Measurements from ENCODE around the gene GSTM5.
"Not testable (repeated sequence)": the region's sequence is repeated elsewhere in the genome, so short reads cannot be mapped to it uniquely, and the experiment has no call there.

Gene GSTM5

DNA sequence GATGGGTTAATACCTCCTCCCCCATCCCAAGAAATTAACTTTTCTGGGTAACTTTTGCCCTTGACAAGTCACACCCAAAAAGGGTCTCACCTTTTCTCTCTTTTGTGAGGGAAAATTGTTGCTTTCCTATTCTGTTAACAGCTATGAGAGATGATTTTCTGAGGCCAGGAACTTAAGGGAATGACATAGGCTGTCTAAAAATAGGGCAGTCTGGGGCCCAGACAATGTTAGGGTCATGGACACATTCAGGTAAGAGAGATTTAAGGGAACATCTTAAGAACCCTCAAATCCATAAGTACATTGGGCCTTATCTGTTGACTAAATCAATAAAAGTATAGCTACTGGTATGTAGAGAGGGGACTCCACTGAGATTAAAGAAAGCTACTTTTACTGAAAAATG lies 37.2 kb downstream of the GSTM5 start:
- Histone ChIP-seq H3K4me3 (no peak overlapping the region), H3K9me3 (no peaks in the 10 kb centered on the region), H3K27me3 (peaks cover 0 to 2% of the 10 kb centered on the region in 2 donors), H3K4me1 (no peaks in the 10 kb centered on the region), H3K36me3 (no peaks in the 10 kb centered on the region), H3K27ac (no peak overlapping the region)
- TF ChIP-seq, protein P1, sequence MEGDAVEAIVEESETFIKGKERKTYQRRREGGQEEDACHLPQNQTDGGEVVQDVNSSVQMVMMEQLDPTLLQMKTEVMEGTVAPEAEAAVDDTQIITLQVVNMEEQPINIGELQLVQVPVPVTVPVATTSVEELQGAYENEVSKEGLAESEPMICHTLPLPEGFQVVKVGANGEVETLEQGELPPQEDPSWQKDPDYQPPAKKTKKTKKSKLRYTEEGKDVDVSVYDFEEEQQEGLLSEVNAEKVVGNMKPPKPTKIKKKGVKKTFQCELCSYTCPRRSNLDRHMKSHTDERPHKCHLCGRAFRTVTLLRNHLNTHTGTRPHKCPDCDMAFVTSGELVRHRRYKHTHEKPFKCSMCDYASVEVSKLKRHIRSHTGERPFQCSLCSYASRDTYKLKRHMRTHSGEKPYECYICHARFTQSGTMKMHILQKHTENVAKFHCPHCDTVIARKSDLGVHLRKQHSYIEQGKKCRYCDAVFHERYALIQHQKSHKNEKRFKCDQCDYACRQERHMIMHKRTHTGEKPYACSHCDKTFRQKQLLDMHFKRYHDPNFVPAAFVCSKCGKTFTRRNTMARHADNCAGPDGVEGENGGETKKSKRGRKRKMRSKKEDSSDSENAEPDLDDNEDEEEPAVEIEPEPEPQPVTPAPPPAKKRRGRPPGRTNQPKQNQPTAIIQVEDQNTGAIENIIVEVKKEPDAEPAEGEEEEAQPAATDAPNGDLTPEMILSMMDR (IDR thresholded peaks at IDR 0.05): no peak
- no peak for DNase-seq
- intact Hi-C loops (cut with DNase I; ENCODE audit: low total_unique reads): no loop called here

DNA sequence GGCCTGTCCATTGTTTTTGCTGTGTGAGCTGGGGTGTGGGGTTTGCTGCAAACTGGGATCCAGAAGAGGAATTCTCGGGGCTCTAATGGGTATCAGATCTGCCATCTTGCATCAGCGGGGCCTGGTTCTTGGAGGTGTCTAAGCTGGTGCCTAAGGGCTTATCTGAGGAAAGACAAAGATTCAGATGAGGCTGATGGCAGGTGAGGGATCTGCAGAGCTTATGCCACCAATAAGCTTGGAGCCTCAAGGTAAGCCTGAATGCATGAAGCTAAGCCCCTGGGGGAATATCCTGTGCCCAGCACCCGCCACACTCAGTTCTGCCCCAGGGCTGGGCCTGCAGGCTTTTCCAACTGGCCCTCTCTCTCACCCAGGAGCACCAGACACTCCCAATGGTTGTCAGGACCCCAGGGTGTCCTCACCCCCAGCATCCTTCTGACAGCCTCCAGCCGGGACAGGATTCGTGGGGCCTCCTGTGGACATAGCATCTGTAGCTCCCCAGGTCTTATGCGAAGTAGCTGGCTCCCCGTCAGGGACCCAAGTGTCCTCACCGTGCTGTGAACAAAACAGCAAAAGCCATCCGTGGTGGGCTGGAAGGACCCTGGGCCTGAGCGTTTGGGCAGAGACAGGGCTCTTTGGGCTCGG lies 38.3 kb downstream of the GSTM5 start:
- Histone ChIP-seq H3K27ac (no peak overlapping the region), H3K36me3 (no peaks in the 10 kb centered on the region), H3K4me3 (no peak overlapping the region), H3K9me3 (no peaks in the 10 kb centered on the region), H3K4me1 (no peaks in the 10 kb centered on the region), H3K27me3 (peaks cover 0 to 2% of the 10 kb centered on the region in 2 donors)
- intact Hi-C loops (cut with DNase I; ENCODE audit: low total_unique reads): no loop called here
- TF ChIP-seq, protein P1 (IDR thresholded peaks at IDR 0.05): no peak
- no peak for DNase-seq

DNA sequence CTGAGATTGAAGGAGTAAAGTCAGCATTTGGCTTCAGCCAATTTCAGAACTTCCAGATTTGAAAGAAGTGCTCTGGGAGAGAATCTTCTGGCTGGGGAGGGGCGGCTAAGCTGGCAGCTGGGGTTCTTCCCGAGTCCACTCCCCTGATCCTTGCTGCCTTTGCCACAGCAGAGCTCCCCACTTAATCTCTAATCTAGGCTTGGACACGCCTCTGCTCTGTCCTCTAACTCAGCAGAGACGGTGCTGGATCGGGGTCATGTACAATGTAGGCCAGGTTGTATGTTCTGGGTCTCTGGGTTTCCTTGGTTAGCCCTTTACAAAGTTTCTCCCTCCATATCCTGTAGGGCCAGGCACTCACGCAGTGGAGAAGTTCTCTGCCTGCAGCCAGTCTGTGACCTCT lies 38.9 kb downstream of the GSTM5 start:
- Histone ChIP-seq H3K4me1 (no peaks in the 10 kb centered on the region), H3K27ac (no peak overlapping the region), H3K9me3 (no peaks in the 10 kb centered on the region), H3K27me3 (peaks cover 0 to 2% of the 10 kb centered on the region in 2 donors), H3K4me3 (no peak overlapping the region), H3K36me3 (no peaks in the 10 kb centered on the region)
- TF ChIP-seq, protein P1 (IDR thresholded peaks at IDR 0.05): no peak
- intact Hi-C loops (cut with DNase I; ENCODE audit: low total_unique reads): no loop called here
- DNase-seq: no peak

DNA sequence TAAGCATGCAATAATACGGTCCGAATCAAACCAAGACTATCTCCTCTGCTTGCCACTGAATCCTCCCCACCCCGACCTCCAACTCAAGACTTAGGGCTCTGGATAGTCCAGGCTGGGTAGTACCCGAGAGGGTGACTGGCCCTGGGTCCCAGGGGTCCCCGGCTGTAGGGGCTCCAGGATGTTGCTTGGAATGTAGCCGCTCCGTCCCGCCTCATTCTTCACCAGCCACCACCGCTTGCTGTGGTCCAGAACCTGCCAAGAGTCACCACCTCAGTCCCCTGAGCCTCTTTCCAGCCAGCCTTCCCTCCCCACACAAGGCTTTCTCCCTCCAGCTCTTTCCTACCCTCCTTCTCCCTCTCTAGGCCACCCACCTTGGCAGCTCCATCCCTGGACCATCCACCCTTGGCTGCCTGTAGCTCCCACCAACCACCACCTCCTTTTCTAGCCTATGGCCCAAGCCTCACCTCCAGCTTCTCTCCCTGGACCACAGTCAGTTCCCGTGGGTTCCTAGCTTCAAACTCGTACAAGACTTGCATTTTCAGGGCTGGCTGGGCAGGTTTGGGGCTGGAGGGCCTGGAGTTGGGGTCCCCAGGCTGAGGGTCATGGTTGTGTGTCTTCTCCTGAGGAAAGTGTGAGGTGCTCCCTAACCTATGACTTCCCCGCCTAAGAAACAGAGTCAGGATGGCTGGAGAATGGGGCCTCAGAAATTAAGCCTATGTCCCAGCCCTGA lies 39.6 kb downstream of the GSTM5 start:
- Histone ChIP-seq H3K9me3 (no peaks in the 10 kb centered on the region), H3K27me3 (peaks cover 0 to 2% of the 10 kb centered on the region in 2 donors), H3K36me3 (no peaks in the 10 kb centered on the region), H3K4me1 (no peaks in the 10 kb centered on the region), H3K4me3 (no peak overlapping the region), H3K27ac (no peak overlapping the region)
- no peak for DNase-seq
- TF ChIP-seq, protein P1 (IDR thresholded peaks at IDR 0.05): no peak
- intact Hi-C loops (cut with DNase I; ENCODE audit: low total_unique reads): no loop called here

DNA sequence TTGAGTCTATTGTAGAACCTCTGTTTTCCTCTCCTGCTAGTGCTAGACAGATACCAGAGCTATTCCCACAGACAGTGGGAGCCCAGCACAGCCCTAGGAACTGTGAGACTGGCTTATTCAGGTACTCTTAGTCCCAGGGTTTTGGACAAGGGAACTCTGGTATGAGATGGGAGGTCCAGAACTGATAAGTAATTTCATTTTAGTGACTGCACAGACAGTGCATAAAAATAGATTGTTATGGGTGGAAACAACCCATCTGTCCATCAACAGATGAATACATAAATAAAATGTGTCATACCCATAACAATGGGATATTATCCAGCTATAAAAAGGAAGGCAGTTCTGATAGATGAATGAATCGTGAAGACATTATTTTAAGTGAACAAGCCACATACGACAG lies 42.7 kb downstream of the GSTM5 start:
- H3K9me3 ChIP-seq: no peaks in the 10 kb centered on the region
- no peak overlapping the region for H3K4me3 ChIP-seq
- no peaks in the 10 kb centered on the region for H3K36me3 ChIP-seq
- H3K27ac ChIP-seq: no peak overlapping the region
- intact Hi-C loops (cut with DNase I; ENCODE audit: low total_unique reads): no loop called here
- TF ChIP-seq, protein P1 (IDR thresholded peaks at IDR 0.05): no peak
- H3K4me1 ChIP-seq: no peaks in the 10 kb centered on the region
- peaks cover 0 to 2% of the 10 kb centered on the region in 2 donors for H3K27me3 ChIP-seq
- no peak for DNase-seq

DNA sequence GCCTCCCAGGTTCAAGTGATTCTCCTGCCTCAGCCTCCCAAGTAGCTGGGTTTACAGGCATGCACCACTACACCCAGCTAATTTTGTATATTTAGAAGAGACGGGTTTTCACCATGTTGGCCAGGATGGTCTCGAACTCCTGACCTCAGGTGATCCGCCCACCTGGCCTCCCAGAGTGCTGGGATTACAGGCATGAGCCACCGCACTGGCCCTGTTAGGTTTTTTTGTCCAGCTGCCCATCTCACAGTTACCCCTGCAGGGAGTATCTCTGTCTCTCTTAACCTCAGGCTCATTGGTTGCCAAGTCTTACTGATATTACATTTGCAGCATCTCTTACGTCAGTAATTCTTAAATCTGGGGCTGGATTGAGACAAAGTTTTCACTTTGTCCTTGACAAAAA lies 44.3 kb downstream of the GSTM5 start:
- H3K4me1 ChIP-seq; H3K27me3 ChIP-seq; H3K4me3 ChIP-seq; intact Hi-C loops (cut with DNase I; ENCODE audit: low total_unique reads); H3K36me3 ChIP-seq; H3K27ac ChIP-seq; DNase-seq; H3K9me3 ChIP-seq: not testable (repeated sequence)

Measured in tibial artery (tissue), 4 donors.